ENCODE measurements around the gene MEIOB.
"Not testable (repeated sequence)": the region's sequence is repeated elsewhere in the genome, so short reads cannot be mapped to it uniquely, and the experiment has no call there.

MEIOB gene, protein sequence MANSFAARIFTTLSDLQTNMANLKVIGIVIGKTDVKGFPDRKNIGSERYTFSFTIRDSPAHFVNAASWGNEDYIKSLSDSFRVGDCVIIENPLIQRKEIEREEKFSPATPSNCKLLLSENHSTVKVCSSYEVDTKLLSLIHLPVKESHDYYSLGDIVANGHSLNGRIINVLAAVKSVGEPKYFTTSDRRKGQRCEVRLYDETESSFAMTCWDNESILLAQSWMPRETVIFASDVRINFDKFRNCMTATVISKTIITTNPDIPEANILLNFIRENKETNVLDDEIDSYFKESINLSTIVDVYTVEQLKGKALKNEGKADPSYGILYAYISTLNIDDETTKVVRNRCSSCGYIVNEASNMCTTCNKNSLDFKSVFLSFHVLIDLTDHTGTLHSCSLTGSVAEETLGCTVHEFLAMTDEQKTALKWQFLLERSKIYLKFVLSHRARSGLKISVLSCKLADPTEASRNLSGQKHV

DNA sequence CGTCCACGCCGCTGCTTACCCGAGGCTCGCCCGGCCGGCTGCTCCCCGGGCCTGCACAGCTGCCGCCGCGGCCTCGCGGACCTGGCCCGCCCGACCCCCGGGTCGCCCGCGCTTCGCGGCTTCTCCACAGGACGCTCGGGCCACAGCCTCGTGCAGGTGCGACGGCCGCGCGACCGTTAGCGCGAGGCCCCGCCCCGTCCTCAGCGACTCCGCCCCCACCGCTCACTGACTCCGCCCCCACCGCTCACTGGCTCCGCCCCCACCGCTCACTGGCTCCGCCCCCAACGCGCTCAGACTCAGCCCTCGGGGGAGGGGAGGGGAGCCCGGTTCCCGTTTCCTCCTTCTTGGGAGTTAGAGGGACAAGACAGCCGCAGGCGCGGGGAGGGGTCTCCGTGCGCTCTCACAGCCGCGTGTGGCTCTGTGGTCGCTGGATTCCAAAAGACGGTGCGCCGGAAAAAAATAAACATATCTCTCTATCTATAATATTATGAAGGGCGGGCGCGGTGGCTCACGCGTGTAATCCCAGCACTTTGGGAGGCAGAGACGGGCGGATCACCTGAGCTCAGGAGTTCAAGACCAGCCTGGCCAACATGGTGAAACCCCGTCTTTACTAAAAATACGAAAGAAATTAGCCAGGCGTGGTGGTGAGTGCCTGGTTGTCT is at the start of gene MEIOB:
MEIOB (minus strand) TSS at position 191 of the 662 bp plus-strand sequence. CDS start 3,989 bp downstream, outside the sequence.
- TF ChIP-seq JUND (IDR thresholded peaks at IDR 0.05; ENCODE audit: low read depth) = no peak
- in situ Hi-C loops (cut with HindIII; ENCODE audit: low pct_unique_long_range_greater_than_20kb, low sequenced_read_pairs) = no loop called here
- peak; percentile 51 to 87 for DNase-seq (ENCODE audit: low read depth in 1 of 2, low spot score in 1 of 2)

DNA sequence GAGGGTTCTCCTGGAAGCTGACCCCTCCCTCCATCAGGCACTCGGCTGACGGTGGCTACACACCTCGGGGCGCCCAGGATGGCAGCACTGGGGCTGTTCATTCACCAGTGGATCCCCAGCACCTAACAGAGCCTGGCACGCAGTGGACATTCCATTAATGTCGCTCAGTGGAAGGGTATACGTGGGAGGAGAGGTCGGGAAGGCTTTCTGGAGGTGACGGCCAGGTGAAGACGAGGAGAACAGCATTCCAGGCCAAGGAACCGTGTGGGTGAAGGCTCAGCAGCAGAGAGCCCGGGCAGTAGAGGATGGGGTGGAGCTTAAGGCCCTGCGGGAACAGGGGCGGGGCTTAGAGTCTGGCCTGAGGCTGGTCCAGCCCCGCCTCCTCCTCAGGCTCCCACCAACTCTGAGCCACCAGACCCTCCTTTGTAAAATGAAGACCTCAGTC is 48.8 kb upstream of the MEIOB start:
- in situ Hi-C loops (cut with HindIII; ENCODE audit: low pct_unique_long_range_greater_than_20kb, low sequenced_read_pairs) = no loop called here
- peak in 1 of 2 experiments; percentile 61 for DNase-seq (ENCODE audit: low read depth in 1 of 2, low spot score in 1 of 2)
- TF ChIP-seq JUND (IDR thresholded peaks at IDR 0.05; ENCODE audit: low read depth) = no peak

DNA sequence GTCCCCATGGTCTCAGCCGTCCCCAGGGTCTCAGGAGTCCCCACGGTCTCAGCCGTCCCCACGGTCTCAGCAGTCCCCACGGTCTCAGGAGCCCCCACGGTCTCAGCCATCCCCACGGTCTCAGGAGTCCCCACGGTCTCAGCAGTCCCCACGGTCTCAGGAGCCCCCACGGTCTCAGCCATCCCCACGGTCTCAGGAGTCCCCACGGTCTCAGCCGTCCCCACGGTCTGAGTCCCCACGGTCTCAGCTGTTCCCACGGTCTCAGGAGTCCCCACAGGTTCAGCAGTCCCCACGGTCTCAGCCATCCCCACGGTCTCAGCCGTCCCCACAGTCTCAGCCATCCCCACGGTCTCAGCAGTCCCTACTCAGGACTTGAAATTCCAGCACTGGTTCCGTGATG is 48.2 kb upstream of the MEIOB start:
- DNase-seq (ENCODE audit: low read depth in 1 of 2, low spot score in 1 of 2); in situ Hi-C loops (cut with HindIII; ENCODE audit: low pct_unique_long_range_greater_than_20kb, low sequenced_read_pairs): not testable (repeated sequence)

DNA sequence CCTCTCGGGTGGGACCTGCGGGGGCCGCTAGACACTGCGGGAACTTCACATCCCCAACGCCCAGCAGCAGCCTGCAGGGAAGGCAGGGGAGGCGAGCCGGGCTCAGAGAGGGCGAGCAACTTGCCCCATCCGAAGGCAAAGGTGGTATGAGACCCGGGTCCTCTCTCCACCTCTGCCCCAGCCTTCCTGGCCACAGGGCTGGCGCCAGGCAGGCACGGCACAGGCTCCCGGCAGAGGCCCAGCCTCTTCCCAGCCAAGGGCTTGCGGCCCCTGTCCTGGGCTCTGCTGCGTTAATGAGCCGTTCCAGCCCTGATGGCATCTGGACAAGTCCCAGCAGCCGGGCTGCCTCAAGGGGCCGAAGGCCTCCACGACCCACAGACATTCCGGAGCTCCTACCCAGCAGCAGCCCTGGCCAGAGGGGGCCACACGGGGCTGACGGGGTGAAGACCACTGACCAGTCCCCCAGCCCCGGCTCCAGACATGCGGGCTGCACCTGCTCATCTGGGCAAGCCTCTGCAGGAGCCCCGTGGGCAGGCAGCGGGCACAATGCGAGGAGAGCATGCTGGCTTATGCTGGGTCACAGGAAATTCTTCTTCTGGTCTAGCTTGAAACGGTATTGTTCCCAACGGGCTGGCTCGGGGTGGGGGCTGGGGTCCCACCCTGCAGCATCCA is 47.5 kb upstream of the MEIOB start:
- no peak for DNase-seq (ENCODE audit: low read depth in 1 of 2, low spot score in 1 of 2)
- no peak for TF ChIP-seq JUND (IDR thresholded peaks at IDR 0.05; ENCODE audit: low read depth)
- in situ Hi-C loops (cut with HindIII; ENCODE audit: low pct_unique_long_range_greater_than_20kb, low sequenced_read_pairs) = no loop called here

DNA sequence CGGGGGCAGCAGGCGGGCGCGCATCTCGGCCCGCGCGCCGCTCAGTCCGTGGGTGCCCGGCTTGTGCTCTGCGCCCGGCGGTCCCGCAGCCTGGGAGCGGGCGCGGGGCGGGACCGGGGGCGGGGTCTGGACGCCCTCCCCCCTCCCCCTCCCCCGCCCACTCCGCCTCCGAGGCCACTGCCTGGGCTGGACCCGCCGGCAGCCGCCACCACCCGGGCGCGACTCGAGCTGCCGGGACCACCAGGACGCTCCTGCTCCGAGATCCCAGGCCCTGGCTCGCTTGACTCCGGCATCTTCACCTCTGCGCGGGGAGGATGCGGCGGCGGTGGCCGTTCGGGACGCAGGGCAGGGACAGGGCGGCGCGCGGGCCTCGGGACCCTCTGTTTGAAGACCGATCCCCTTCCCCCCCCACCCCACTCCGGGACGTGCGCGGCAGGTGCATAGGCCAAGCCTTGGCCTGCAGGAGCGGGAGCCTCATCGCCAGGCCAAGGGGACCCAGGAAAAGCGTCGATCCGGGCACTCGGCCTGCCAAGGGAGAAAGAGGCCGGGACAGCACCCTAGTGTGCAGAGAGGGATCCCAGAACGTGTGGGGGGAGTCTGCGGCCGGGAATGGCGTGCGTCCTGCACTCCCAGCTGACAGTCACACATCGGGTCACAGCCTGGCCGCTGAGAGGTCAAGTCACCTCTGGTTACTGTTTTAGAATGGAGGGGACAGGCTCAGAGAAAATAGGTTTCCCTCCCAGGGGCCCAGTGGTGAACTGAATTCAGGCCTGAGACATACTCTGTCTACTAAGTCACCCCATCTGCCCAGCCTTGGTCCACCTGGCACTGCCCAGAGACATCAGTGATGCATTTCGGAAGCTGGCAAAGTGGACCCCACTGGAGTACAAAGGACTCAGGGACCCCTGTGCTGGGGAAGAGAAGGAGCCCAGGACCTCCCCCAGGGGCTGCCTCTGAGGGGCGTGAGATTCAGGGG is 46.7 kb upstream of the MEIOB start, which contains the start of gene HS3ST6:
HS3ST6 (minus strand) TSS at position 65 of the 976 bp plus-strand sequence. CDS start 92 bp downstream, outside the sequence.
- in situ Hi-C loops (cut with HindIII; ENCODE audit: low pct_unique_long_range_greater_than_20kb, low sequenced_read_pairs) = no loop called here
- no peak for TF ChIP-seq JUND (IDR thresholded peaks at IDR 0.05; ENCODE audit: low read depth)
- DNase-seq (ENCODE audit: low read depth in 1 of 2, low spot score in 1 of 2) = no peak

DNA sequence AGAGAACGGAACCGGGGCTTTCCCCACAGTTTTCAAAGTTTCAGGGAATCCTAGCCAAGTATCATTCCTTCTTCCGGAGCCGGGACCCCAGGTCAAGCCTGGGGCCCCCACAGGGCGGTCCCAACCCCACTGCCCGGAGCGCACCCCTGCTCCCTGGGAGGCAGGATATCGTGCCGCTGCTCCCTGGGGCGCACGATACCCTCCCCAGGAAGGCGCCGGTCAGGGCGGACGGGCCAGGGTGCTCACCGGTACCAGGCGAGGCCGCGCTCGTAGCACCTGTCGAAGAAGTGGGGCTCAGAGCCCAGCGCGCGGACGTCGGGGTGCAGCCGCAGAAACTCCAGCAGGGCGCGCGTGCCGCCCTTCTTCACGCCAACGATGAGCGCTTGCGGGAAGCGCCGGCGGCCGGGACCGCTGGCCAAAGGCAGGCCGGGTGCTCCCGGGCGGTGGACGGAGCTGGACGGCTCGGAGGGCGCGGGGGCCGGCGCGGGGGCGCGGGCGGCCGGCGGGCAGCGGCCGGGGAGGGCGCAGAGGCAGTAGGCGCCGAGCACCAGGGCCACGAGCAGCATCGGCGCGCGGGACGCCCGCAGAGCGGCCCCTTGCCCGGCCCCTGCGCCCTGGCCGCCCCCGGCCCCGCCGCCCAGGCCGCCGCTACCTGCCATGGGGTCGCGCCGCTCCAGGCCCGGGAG is 45.8 kb upstream of the MEIOB start:
- no peak for DNase-seq (ENCODE audit: low read depth in 1 of 2, low spot score in 1 of 2)
- TF ChIP-seq JUND (IDR thresholded peaks at IDR 0.05; ENCODE audit: low read depth) = no peak
- in situ Hi-C loops (cut with HindIII; ENCODE audit: low pct_unique_long_range_greater_than_20kb, low sequenced_read_pairs) = no loop called here

DNA sequence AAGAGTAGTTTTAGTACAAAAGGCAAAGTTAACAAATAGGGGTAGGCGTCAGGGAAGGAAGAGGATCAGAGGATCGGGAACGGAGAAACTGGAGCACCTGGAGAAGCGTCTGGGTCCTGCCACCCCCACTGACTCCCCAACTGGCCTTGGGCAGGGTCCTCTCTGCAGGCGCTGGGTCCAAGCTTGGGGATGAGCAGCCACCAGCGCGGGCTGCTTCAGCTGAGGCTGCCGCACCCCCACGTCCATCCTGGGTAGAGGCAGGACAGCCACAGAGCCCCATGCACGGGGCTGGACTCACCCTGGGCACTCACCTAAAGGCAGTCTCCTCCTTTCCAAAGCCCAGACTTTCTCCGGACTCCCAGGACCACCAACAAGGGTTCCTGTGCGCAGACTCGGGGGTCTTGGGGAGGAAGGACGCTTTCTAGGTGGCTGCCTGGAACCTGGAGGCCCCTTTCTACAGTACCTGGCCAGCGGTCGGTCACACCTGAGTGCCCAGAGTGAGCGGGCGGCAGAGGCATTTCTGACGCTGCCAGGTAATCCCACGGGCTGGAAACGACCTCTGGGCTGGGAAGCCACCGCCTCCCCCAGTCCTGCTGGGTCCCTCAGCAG is 45.2 kb upstream of the MEIOB start:
- in situ Hi-C loops (cut with HindIII; ENCODE audit: low pct_unique_long_range_greater_than_20kb, low sequenced_read_pairs) = no loop called here
- TF ChIP-seq JUND (IDR thresholded peaks at IDR 0.05; ENCODE audit: low read depth) = no peak
- DNase-seq (ENCODE audit: low read depth in 1 of 2, low spot score in 1 of 2) = no peak

DNA sequence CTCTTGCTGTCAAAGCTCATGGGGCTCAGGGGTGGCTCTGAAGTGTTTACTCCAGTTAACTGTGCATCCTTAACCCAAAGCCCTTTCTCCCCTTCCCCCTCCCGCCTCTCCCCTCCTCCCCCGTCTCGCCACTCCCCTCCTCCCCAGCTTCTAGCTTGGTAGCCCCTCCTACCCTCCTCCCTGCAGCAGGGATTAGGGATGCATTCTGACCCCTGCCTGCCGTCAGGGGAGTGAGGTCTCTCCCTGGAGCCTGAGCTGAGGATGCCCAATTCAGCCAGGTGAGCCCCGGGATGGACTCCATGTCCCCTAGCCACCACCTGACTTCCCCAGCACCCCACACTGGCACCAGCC is 44.7 kb upstream of the MEIOB start:
- TF ChIP-seq JUND (IDR thresholded peaks at IDR 0.05; ENCODE audit: low read depth) = no peak
- in situ Hi-C loops (cut with HindIII; ENCODE audit: low pct_unique_long_range_greater_than_20kb, low sequenced_read_pairs) = no loop called here
- DNase-seq (ENCODE audit: low read depth in 1 of 2, low spot score in 1 of 2) = no peak

DNA sequence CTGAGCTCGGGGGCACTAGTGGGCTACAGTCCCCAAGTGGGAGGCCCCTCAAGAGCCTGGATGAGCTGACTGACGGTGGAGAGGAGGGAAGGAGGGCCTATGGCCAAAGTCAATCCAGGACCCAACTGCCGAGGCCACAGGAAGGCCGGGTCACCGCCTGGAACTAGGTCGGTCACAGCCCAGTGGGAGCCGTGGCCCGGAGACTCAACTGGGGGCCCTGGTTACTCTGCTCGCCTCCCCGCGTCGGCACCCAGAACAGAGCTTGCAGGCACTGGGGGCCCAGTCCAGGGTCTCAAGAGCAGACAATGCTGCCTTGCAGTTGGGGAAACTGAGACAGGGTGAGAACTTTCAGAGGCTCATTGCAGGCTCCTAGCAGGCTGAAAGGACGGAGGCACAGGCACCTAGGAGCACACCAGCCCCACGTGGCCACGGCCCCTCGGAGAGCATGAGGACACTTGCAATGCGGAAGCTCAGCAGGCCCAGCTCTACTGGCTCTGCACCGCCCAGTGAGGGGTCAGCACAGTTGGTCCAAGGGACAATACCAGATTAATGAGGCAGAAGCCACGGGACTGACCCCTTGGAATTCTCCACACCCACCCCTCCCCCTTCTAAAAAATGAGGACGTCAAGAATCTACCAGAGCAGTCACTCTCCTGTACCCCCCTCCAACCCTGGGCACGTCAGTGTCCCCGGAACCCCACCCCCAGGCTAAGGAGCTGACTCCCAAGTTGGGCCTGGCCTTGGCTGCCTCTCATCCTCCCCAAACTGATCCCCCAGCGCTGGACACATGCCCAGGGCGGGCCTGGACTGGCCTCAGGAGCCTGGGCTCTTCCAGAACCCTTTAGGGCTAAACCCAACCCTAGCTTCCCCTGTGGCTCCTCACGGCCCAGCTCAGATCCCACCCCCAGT is 44.0 kb upstream of the MEIOB start:
- DNase-seq (ENCODE audit: low read depth in 1 of 2, low spot score in 1 of 2) = no peak
- in situ Hi-C loops (cut with HindIII; ENCODE audit: low pct_unique_long_range_greater_than_20kb, low sequenced_read_pairs) = no loop called here
- TF ChIP-seq JUND (IDR thresholded peaks at IDR 0.05; ENCODE audit: low read depth) = no peak

DNA sequence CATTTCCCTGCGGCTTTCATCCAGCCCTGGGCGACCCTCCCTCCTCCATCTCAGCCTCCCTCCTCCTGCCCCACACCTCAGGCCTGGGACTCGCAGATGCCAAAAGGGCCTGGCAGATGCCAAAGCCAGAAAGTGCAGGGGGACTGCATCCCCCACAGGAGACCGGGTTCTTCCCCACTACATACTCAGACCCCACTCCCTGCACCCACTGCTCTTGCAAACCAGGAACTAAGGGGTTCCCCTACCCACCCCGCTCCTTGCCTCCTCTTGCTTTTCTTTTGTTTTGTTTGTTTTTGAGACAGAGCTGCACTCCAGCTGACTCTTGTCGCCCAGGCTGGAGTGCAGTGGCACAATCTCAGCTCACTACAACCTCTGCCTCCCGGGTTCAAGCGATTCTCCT is 43.0 kb upstream of the MEIOB start:
- in situ Hi-C loops (cut with HindIII; ENCODE audit: low pct_unique_long_range_greater_than_20kb, low sequenced_read_pairs) = no loop called here
- no peak for TF ChIP-seq JUND (IDR thresholded peaks at IDR 0.05; ENCODE audit: low read depth)
- DNase-seq (ENCODE audit: low read depth in 1 of 2, low spot score in 1 of 2) = no peak

Data from T47D (cell line).